ENCODE data around the gene HMGCLL1.

DNA sequence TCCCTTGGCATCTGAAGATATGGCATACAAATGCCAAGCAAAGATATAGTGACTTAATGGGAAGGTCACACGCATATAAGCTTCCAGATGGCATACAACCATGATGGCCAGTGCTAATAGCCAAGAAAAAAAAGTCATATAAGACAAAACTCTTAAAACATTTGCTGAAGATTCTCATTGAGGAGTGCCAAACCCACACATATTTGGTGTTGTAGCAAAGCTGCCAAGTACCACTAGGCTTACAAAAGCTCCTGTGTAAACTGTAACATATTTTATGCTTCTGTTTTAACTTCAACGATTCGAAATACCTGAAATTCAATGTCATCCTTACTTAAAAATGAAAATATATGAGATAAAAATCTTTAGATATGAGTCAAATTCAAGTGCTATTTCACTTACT lies 123.0 kb downstream of the HMGCLL1 start:
- TF ChIP-seq, protein P1, sequence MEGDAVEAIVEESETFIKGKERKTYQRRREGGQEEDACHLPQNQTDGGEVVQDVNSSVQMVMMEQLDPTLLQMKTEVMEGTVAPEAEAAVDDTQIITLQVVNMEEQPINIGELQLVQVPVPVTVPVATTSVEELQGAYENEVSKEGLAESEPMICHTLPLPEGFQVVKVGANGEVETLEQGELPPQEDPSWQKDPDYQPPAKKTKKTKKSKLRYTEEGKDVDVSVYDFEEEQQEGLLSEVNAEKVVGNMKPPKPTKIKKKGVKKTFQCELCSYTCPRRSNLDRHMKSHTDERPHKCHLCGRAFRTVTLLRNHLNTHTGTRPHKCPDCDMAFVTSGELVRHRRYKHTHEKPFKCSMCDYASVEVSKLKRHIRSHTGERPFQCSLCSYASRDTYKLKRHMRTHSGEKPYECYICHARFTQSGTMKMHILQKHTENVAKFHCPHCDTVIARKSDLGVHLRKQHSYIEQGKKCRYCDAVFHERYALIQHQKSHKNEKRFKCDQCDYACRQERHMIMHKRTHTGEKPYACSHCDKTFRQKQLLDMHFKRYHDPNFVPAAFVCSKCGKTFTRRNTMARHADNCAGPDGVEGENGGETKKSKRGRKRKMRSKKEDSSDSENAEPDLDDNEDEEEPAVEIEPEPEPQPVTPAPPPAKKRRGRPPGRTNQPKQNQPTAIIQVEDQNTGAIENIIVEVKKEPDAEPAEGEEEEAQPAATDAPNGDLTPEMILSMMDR (IDR thresholded peaks at IDR 0.05) = no peak
- no peak for TF ChIP-seq POLR2A (IDR thresholded peaks at IDR 0.05)

Data from uterus (tissue), 2 donors.